HCT116 (cell line): ENCODE measurements around the gene PHC3. TPM values are rescaled to one million over a fixed set of nuclear protein-coding genes. Genes with fewer than 3 reads are reported as not detected.

ENCODE experiments used
- ATAC-seq: fragments of 200-7000 bp; cut with Tn5 transposase; 2 replicates; pipeline ENCODE4 v1.9.1; 2020; ENCODE audit warnings: mild to moderate bottlenecking, moderate library complexity
- BruUV-seq: library from RNA; stranded (reverse); fragments of 400-500 nt; replicated peaks from 2 replicates; lab custom pipeline; 2021; lab: Mats Ljungman, UMichigan
- CTCF ChIA-PET: fragments of 300-600 bp; sonication (Branson Sonifier 250); formaldehyde crosslinking; loops from one replicate; lab custom pipeline; 2021; ENCODE audit warnings: antibody characterized with exemption; lab: Charles Lee
- POLR2A ChIA-PET: fragments of 300-600, 350-600 bp; sonication (Branson Sonifier 250); formaldehyde crosslinking; loops from one replicate; lab custom pipeline; 2021; ENCODE audit warnings: antibody characterized with exemption; lab: Charles Lee
- RAD21 ChIA-PET, 2 experiments: fragments of 300-600 bp; sonication (Branson Sonifier 250); formaldehyde crosslinking; loops; one replicate each; lab custom pipeline; 2023; ENCODE audit warnings: low total read pairs in 2 of 2; ENCODE audit not compliant: uncharacterized antibody in 2 of 2, unreplicated experiment in 2 of 2, low non-redundant PET in 1 of 2; lab: Charles Lee
- DNase-seq: peaks from one replicate; pipeline ENCODE4 v3.0.0-alpha.2; 2010; ENCODE audit warnings: low read depth, low spot score
- H2AFZ ChIP-seq: fragments of 200-600 bp; shearing (Covaris generic), sonication (generic); 2 replicates; pipeline ENCODE4 v1.6.1; 2017; ENCODE audit warnings: low read depth, mixed run types, mixed read lengths, antibody characterized with exemption, low read length; ENCODE audit not compliant: poor library complexity, severe bottlenecking
- H3K27ac ChIP-seq: 2 replicates; pipeline ENCODE4 v1.5.1; 2012; ENCODE audit warnings: low read depth, low read length
- H3K27me3 ChIP-seq: fragments of 200-600 bp; sonication (generic); 2 replicates; pipeline ENCODE4 v1.6.1; 2016; ENCODE audit warnings: mixed run types, low read length, mixed read lengths; ENCODE audit not compliant: insufficient read depth
- H3K36me3 ChIP-seq, 2 experiments: fragments of 200-500 bp in 1 of 2; fragments of 200-600 bp in 1 of 2; sonication (Bioruptor generic) in 1 of 2; sonication (generic) in 1 of 2; 2 replicates each; pipeline versions ENCODE4 v1.5.1 to v1.6.1; 2014 to 2016; ENCODE audit warnings: low read length in 2 of 2, inconsistent platforms in 1 of 2, mixed read lengths in 1 of 2, mixed run types in 1 of 2; ENCODE audit not compliant: insufficient read depth in 2 of 2, control insufficient read depth in 1 of 2
- H3K4me1 ChIP-seq, 2 experiments: fragments of 200-600 bp in 1 of 2; sonication (generic) in 1 of 2; 2 replicates each; pipeline versions ENCODE4 v1.5.1 to v1.6.1; 2012 to 2017; ENCODE audit warnings: low read length in 2 of 2, inconsistent platforms in 1 of 2, mild to moderate bottlenecking in 1 of 2, mixed read lengths in 1 of 2, mixed run types in 1 of 2, moderate library complexity in 1 of 2; ENCODE audit not compliant: insufficient read depth in 2 of 2, control insufficient read depth in 1 of 2
- H3K4me2 ChIP-seq: fragments of 200-600 bp; sonication (generic); 2 replicates; pipeline ENCODE4 v1.6.1; 2017; ENCODE audit warnings: mixed run types, low read length, mixed read lengths
- H3K4me3 ChIP-seq, 2 experiments: fragments of 200-600 bp in 1 of 2; sonication (generic) in 1 of 2; replicated peaks in 1 of 2; 2 replicates each; pipeline ENCODE4 v1.5.1; 2011 to 2016; ENCODE audit warnings: low read length in 2 of 2, control low read depth in 1 of 2, low read depth in 1 of 2, mild to moderate bottlenecking in 1 of 2, mixed read lengths in 1 of 2, mixed run types in 1 of 2
- H3K79me2 ChIP-seq: fragments of 200-600 bp; sonication (generic); 2 replicates; pipeline ENCODE4 v1.6.1; 2017; ENCODE audit warnings: mild to moderate bottlenecking, mixed run types, low read length, moderate library complexity, mixed read lengths; ENCODE audit not compliant: insufficient read depth
- H3K9ac ChIP-seq: fragments of 200-600 bp; sonication (generic); 2 replicates; pipeline ENCODE4 v1.6.1; 2016; ENCODE audit warnings: low read length, mixed read lengths
- H3K9me2 ChIP-seq: fragments of 200-600 bp; sonication (generic), shearing (Covaris generic); 2 replicates; pipeline ENCODE4 v1.6.1; 2017; ENCODE audit warnings: mixed run types, mild to moderate bottlenecking, moderate library complexity; ENCODE audit not compliant: insufficient read depth
- H3K9me3 ChIP-seq, 2 experiments: fragments of 200-500 bp in 1 of 2; fragments of 200-600 bp in 1 of 2; sonication (Bioruptor generic) in 1 of 2; sonication (generic) in 1 of 2; 2 replicates each; pipeline ENCODE4 v1.6.1; 2014 to 2017; ENCODE audit warnings: low read length in 2 of 2, mixed read lengths in 2 of 2, inconsistent platforms in 1 of 2, low read depth in 1 of 2, mild to moderate bottlenecking in 1 of 2, mixed run types in 1 of 2, moderate library complexity in 1 of 2; ENCODE audit not compliant: control insufficient read depth in 1 of 2, insufficient read depth in 1 of 2
- H4K20me1 ChIP-seq: fragments of 200-600 bp; sonication (generic), shearing (Covaris generic); 2 replicates; pipeline ENCODE4 v1.6.1; 2017; ENCODE audit warnings: mixed run types, mild to moderate bottlenecking, moderate library complexity; ENCODE audit not compliant: insufficient read depth
- CEBPB ChIP-seq: IDR thresholded peaks from 2 replicates; pipeline ENCODE4 v1.6.1; 2012; ENCODE audit warnings: low read depth
- EZH2 ChIP-seq: fragments of 200-600 bp; sonication (generic); IDR thresholded peaks from 2 replicates; pipeline ENCODE4 v1.6.1; 2017; ENCODE audit warnings: antibody characterized with exemption, mixed run types
- JUND ChIP-seq: IDR thresholded peaks from 2 replicates; pipeline ENCODE4 v1.6.1; 2012
- POLR2A ChIP-seq: IDR thresholded peaks from 2 replicates; pipeline ENCODE4 v1.7.0; 2011; ENCODE audit warnings: borderline replicate concordance; ENCODE audit not compliant: insufficient read depth, insufficient read length; ENCODE audit errors: extremely low read depth
- SIN3A ChIP-seq: IDR thresholded peaks from 2 replicates; pipeline ENCODE4 v1.6.1; 2012; ENCODE audit warnings: low read depth
- TCF7L2 ChIP-seq: IDR thresholded peaks from 2 replicates; pipeline ENCODE4 v1.7.0; 2011; ENCODE audit warnings: borderline replicate concordance, inconsistent platforms; ENCODE audit not compliant: insufficient read depth, insufficient read length; ENCODE audit errors: extremely low read depth
- YY1 ChIP-seq: IDR thresholded peaks from 2 replicates; pipeline ENCODE4 v1.6.1; 2011; ENCODE audit warnings: low read length, low read depth, moderate library complexity, mild to moderate bottlenecking; ENCODE audit not compliant: insufficient replicate concordance; ENCODE audit errors: extremely low read depth
- ZNF274 ChIP-seq: fragments of 200-500 bp; sonication (Bioruptor generic); IDR thresholded peaks from 2 replicates; pipeline ENCODE4 v1.6.1; 2014; ENCODE audit warnings: mild to moderate bottlenecking, low read depth, low read length, inconsistent platforms
- intact Hi-C: fragments of 100-400 bp; cut with micrococcal nuclease; formaldehyde crosslinking; loops from 2 replicates; pipeline ENCODE4 v1.10.0; 2022
- total RNA-seq: library from RNA; stranded (reverse); gene quantifications from one replicate; pipeline ENCODE4 v1.2.1, GENCODE V29; 2021; ENCODE audit not compliant: unreplicated experiment
- TF ChIP-seq, protein P1 (sequence below): IDR thresholded peaks from 2 replicates; pipeline ENCODE4 v1.6.1; 2012

The PHC3 gene
- total RNA-seq, 1 experiment from 2014 or later = 40.1 TPM

DNA sequence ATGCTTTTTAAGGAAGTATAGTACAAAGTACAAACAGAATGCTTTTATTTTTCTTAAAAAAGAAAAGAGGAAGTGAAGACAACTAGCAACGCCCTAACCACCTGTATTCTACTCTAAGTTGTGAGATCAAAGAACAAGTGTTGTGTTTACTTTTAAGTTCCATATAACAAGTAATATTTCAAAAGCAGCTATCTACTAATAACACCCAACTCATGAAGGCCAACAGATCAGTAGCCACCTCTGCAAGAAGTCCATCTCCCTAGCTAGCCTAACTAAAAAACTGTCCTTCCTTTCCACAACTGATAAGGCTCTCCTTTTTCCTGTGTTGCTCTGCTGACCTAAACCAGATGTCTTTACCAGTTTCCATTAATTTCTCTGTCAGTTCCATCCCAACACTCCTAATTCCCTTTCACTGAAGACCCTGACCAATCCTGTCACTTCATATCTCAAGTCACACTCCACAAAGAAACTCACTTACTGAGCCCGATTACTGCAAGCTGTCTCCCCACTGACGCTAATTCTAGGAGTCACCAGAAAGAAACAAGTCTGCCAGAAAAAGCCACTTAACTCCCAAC lies 26.9 kb downstream of the PHC3 start (continued):
- TF ChIP-seq TCF7L2 (no peak), JUND (no peak), POLR2A (no peak), CEBPB (no peak), ZNF274 (no peak)

DNA sequence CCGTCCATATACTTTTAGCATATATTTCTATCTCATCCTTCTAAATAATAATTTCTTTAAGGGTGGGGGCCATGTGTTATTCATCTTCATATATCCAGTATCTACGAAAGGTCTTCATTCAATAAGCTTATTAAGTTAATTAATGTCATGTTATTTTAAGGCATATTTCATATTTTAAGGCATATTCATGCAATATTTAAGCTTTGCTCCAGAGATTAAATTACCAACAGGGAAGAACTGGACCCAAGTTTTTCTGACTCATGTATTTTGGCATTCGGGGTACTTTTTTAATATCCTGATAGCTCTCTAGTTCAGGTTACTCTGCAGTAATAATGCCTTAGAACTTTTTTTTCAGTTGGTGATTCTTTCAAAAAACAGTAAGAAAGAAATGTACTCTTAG lies 27.4 kb downstream of the PHC3 start:
- no peak for TF ChIP-seq YY1
- no peak for TF ChIP-seq SIN3A
- no peak for TF ChIP-seq TCF7L2
- no peak for TF ChIP-seq POLR2A
- TF ChIP-seq, protein P1, sequence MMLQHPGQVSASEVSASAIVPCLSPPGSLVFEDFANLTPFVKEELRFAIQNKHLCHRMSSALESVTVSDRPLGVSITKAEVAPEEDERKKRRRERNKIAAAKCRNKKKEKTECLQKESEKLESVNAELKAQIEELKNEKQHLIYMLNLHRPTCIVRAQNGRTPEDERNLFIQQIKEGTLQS = no peak
- TF ChIP-seq EZH2 = no peak
- ATAC-seq (no peak), DNase-seq (no peak)
- ChIA-PET CTCF (no interaction called here), POLR2A (no interaction called here), RAD21 (no interaction called here)
- H4K20me1 ChIP-seq = peaks cover 12% of the 10 kb centered on the region
- intact Hi-C loops = no loop called here
- peaks cover 72% of the 10 kb centered on the region for H3K79me2 ChIP-seq
- H3K4me3 ChIP-seq = no peak overlapping the region
- H2AFZ ChIP-seq = no peak overlapping the region
- no peaks in the 10 kb centered on the region for H3K27me3 ChIP-seq
- H3K9ac ChIP-seq = no peak overlapping the region
- H3K36me3 ChIP-seq = no peaks in the 10 kb centered on the region
- no peak overlapping the region for H3K27ac ChIP-seq
- no peak overlapping the region for H3K4me2 ChIP-seq
- no peaks in the 10 kb centered on the region for H3K9me3 ChIP-seq
- no peaks in the 10 kb centered on the region for H3K4me1 ChIP-seq
- no TSS peak for BruUV-seq
- H3K9me2 ChIP-seq = no peaks in the 10 kb centered on the region
